Astrocyte of the spinal cord (primary cell): ENCODE data around the gene SLC29A4.
"Not testable (repeated sequence)": the region's sequence is repeated elsewhere in the genome, so short reads cannot be mapped to it uniquely, and the experiment has no call there.

Source experiments
- DNase-seq: peaks from one replicate; pipeline ENCODE4 v3.0.0; 2011; ENCODE audit warnings: low read depth, low spot score
- H3K4me3 ChIP-seq: 2 replicates; pipeline ENCODE4 v1.5.1; 2011; ENCODE audit warnings: low read depth, mild to moderate bottlenecking, low read length, moderate library complexity
- CTCF ChIP-seq: IDR thresholded peaks from 2 replicates; pipeline ENCODE4 v1.5.1; 2012; ENCODE audit warnings: low read depth, mild to moderate bottlenecking, low read length, inconsistent platforms
- in situ Hi-C: cut with HindIII; loops from 2 replicates; pipeline ENCODE4 v1.10.0; 2017; ENCODE audit warnings: low sequenced_read_pairs

The SLC29A4 gene

GRCh38 chr7:5320802-5321396, 38.2 kb downstream of the SLC29A4 start:
- H3K4me3 ChIP-seq = no peak overlapping the region
- DNase-seq = no peak
- TF ChIP-seq CTCF = no peak
- in situ Hi-C loops = no loop called here

- in situ Hi-C loops = no loop called here
- no peak for TF ChIP-seq CTCF
- no peak for DNase-seq
Observed at GRCh38 chr7:5322621-5323410, 40.1 kb downstream of the SLC29A4 start.

GRCh38 chr7:5323800-5324781, 41.3 kb downstream of the SLC29A4 start:
- in situ Hi-C loops = not testable (repeated sequence)

More at GRCh38 chr7:5322621-5323410, 40.1 kb downstream of the SLC29A4 start:
- no peak overlapping the region for H3K4me3 ChIP-seq

GRCh38 chr7:5324961-5325360, 42.2 kb downstream of the SLC29A4 start:
- DNase-seq = no peak
- in situ Hi-C loops = no loop called here
- no peak for TF ChIP-seq CTCF
- H3K4me3 ChIP-seq = no peak overlapping the region

More at GRCh38 chr7:5323800-5324781, 41.3 kb downstream of the SLC29A4 start:
- not testable (repeated sequence) for H3K4me3 ChIP-seq, DNase-seq

GRCh38 chr7:5330288-5330687, 47.5 kb downstream of the SLC29A4 start:
- no peak for DNase-seq
- no peak for TF ChIP-seq CTCF
- no peak overlapping the region for H3K4me3 ChIP-seq
- in situ Hi-C loops = no loop called here

- no peak for TF ChIP-seq CTCF
- no peak overlapping the region for H3K4me3 ChIP-seq
- in situ Hi-C loops = no loop called here
- no peak for DNase-seq
Observed at GRCh38 chr7:5332579-5332978, 49.8 kb downstream of the SLC29A4 start.
